GM13976 (cell line): ENCODE measurements around the gene ETV4.

ENCODE experiments used
- DNase-seq: peaks from one replicate; pipeline ENCODE4 v3.0.0; 2012; ENCODE audit warnings: low spot score
- CTCF ChIP-seq: IDR thresholded peaks from 2 replicates; pipeline ENCODE4 v1.5.1; 2012; ENCODE audit warnings: borderline replicate concordance, mild to moderate bottlenecking; ENCODE audit not compliant: insufficient read depth; ENCODE audit errors: extremely low read depth, missing control alignments, control extremely low read depth
- in situ Hi-C: fragments of 300-500 bp; cut with MboI; formaldehyde crosslinking; loops from one replicate; pipeline ENCODE4 v1.12.0; 2022; ENCODE audit warnings: low sequenced_read_pairs, mixed read lengths, inconsistent platforms; ENCODE audit not compliant: unreplicated experiment

ETV4 gene

GRCh38 chr17:43530288-43531081 lies 15.7 kb downstream of the ETV4 start:
- in situ Hi-C loops, result no loop called here
- no peak for DNase-seq
- TF ChIP-seq CTCF, result no peak

- DNase-seq, result no peak
- in situ Hi-C loops, result no loop called here
- TF ChIP-seq CTCF, result no peak
Observed at GRCh38 chr17:43529947-43530287, 16.2 kb downstream of the ETV4 start.

GRCh38 chr17:43528988-43529814 lies 16.9 kb downstream of the ETV4 start:
- in situ Hi-C loops, result no loop called here
- DNase-seq, result no peak
- no peak for TF ChIP-seq CTCF

GRCh38 chr17:43528319-43528987 lies 17.7 kb downstream of the ETV4 start:
- DNase-seq, result no peak
- no peak for TF ChIP-seq CTCF
- in situ Hi-C loops, result no loop called here

GRCh38 chr17:43526886-43527648 lies 19.1 kb downstream of the ETV4 start:
- in situ Hi-C loops, result no loop called here
- TF ChIP-seq CTCF, result no peak
- DNase-seq, result no peak

GRCh38 chr17:43524945-43525575 lies 21.1 kb downstream of the ETV4 start:
- DNase-seq, result no peak
- TF ChIP-seq CTCF, result no peak
- in situ Hi-C loops, result no loop called here
